ENCODE data around the gene MRPS10. TPM values are rescaled to one million over a fixed set of nuclear protein-coding genes. Genes with fewer than 3 reads are reported as not detected.
A peak's percentile ranks its signal among the peaks of the same experiment; 100 is the strongest.

The MRPS10 gene
- total and polyA plus RNA-seq, 10 of the 15 experiments (the other 5 are each of a cell fraction or from before 2014, with no cell fraction given): 28.5 to 83.3 (median 52.8) TPM

DNA sequence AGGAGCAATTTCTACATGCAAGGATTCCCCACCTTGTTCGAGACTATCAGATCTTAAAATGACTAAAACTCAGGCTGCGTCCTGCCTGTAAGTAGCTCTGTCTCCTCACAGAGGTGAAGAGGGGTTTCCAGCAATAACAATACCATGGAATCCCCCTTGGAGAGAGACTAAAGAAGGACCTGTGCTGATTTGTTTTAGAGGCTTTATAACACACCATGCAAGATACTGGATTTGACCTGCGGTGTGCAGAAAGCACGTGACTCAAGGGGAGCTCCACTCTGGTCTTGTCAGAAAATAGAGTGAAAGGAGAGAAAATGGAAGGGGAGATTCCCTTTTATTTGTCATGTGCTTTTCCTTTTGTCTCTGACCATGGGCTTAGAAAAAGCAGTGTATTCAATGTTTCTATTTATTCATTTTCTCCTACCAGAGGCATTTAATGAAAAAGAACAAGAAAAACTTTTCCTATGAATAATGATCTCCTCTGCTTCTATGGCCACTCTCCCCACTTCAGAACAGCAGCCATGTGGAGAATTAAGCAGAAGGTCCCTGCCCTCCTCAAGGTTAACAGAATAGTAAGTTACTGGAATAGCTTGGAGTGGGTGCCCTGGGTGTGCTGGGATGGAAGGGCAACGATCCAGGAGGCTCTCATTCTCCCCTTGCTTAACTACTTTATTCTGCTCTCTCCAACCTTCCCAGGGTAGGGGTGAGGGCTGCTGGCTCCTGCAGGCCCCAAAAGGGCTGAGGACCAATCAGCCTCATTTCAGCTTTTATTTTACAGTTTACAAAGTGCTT, 19.2 kb upstream of the MRPS10 start (continued):
- TF ChIP-seq EGR1 (IDR thresholded peaks at IDR 0.05; ENCODE audit: borderline replicate concordance in 1 of 2, low read depth in 2 of 2, low read length in 2 of 2) (no peak), JUNB (IDR thresholded peaks at IDR 0.05) (peak; percentile 61), ETV6 (conservative IDR thresholded peaks at IDR 0.05 in 1 of 2, IDR thresholded peaks at IDR 0.05 in 1 of 2; ENCODE audit: borderline replicate concordance in 1 of 2, low read depth in 1 of 2) (no peak), FOXM1 (IDR thresholded peaks at IDR 0.05; ENCODE audit: low read depth, low read length) (peak; percentile 43; the same call in 1 of the 2 replicates), RBBP5 (conservative IDR thresholded peaks at IDR 0.05) (no peak), RB1 (IDR thresholded peaks at IDR 0.05; ENCODE audit: borderline replicate concordance) (no peak), NRF1 (conservative IDR thresholded peaks at IDR 0.05; ENCODE audit: low read depth, low read length) (no peak), SUZ12 (IDR thresholded peaks at IDR 0.05; ENCODE audit: unreplicated experiment) (no peak), LARP7 (IDR thresholded peaks at IDR 0.05) (no peak), RAD21 (IDR thresholded peaks at IDR 0.05; ENCODE audit: insufficient read depth, low read depth, low read length) (peak; percentile 10; the same call in 1 of the 2 replicates), MEF2A (IDR thresholded peaks at IDR 0.05; ENCODE audit: insufficient read depth, low read depth, low read length) (0 out of 2 replicates have a peak, but pooled peaks have one; percentile 24), HDGF (IDR thresholded peaks at IDR 0.05) (no peak), PML (IDR thresholded peaks at IDR 0.05; ENCODE audit: low read length) (no peak)
- TF ChIP-seq, protein P1, sequence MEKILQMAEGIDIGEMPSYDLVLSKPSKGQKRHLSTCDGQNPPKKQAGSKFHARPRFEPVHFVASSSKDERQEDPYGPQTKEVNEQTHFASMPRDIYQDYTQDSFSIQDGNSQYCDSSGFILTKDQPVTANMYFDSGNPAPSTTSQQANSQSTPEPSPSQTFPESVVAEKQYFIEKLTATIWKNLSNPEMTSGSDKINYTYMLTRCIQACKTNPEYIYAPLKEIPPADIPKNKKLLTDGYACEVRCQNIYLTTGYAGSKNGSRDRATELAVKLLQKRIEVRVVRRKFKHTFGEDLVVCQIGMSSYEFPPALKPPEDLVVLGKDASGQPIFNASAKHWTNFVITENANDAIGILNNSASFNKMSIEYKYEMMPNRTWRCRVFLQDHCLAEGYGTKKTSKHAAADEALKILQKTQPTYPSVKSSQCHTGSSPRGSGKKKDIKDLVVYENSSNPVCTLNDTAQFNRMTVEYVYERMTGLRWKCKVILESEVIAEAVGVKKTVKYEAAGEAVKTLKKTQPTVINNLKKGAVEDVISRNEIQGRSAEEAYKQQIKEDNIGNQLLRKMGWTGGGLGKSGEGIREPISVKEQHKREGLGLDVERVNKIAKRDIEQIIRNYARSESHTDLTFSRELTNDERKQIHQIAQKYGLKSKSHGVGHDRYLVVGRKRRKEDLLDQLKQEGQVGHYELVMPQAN (conservative IDR thresholded peaks at IDR 0.05): no peak
- TF ChIP-seq, protein P2, sequence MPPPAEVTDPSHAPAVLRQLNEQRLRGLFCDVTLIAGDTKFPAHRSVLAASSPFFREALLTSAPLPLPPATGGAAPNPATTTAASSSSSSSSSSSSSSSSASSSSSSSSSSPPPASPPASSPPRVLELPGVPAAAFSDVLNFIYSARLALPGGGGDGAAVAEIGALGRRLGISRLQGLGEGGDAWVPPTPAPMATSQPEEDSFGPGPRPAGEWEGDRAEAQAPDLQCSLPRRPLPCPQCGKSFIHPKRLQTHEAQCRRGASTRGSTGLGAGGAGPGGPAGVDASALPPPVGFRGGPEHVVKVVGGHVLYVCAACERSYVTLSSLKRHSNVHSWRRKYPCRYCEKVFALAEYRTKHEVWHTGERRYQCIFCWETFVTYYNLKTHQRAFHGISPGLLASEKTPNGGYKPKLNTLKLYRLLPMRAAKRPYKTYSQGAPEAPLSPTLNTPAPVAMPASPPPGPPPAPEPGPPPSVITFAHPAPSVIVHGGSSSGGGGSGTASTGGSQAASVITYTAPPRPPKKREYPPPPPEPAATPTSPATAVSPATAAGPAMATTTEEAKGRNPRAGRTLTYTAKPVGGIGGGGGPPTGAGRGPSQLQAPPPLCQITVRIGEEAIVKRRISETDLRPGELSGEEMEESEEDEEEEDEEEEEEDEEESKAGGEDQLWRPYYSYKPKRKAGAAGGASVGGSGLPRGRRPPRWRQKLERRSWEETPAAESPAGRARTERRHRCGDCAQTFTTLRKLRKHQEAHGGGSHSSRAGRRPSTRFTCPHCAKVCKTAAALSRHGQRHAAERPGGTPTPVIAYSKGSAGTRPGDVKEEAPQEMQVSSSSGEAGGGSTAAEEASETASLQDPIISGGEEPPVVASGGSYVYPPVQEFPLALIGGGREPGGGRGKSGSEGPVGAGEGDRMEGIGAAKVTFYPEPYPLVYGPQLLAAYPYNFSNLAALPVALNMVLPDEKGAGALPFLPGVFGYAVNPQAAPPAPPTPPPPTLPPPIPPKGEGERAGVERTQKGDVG (CRISPR knock-in tag; IDR thresholded peaks at IDR 0.05): 0 out of 2 replicates have a peak, but pooled peaks have one; percentile 47
- TF ChIP-seq, protein P3, sequence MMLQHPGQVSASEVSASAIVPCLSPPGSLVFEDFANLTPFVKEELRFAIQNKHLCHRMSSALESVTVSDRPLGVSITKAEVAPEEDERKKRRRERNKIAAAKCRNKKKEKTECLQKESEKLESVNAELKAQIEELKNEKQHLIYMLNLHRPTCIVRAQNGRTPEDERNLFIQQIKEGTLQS (IDR thresholded peaks at IDR 0.05; ENCODE audit: borderline replicate concordance, extremely low read depth, low read depth, low read length): no peak
- TF ChIP-seq, protein P4, sequence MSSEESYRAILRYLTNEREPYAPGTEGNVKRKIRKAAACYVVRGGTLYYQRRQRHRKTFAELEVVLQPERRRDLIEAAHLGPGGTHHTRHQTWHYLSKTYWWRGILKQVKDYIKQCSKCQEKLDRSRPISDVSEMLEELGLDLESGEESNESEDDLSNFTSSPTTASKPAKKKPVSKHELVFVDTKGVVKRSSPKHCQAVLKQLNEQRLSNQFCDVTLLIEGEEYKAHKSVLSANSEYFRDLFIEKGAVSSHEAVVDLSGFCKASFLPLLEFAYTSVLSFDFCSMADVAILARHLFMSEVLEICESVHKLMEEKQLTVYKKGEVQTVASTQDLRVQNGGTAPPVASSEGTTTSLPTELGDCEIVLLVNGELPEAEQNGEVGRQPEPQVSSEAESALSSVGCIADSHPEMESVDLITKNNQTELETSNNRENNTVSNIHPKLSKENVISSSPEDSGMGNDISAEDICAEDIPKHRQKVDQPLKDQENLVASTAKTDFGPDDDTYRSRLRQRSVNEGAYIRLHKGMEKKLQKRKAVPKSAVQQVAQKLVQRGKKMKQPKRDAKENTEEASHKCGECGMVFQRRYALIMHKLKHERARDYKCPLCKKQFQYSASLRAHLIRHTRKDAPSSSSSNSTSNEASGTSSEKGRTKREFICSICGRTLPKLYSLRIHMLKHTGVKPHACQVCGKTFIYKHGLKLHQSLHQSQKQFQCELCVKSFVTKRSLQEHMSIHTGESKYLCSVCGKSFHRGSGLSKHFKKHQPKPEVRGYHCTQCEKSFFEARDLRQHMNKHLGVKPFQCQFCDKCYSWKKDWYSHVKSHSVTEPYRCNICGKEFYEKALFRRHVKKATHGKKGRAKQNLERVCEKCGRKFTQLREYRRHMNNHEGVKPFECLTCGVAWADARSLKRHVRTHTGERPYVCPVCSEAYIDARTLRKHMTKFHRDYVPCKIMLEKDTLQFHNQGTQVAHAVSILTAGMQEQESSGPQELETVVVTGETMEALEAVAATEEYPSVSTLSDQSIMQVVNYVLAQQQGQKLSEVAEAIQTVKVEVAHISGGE (CRISPR knock-in tag; IDR thresholded peaks at IDR 0.05): no peak
- TF ChIP-seq, protein P5, sequence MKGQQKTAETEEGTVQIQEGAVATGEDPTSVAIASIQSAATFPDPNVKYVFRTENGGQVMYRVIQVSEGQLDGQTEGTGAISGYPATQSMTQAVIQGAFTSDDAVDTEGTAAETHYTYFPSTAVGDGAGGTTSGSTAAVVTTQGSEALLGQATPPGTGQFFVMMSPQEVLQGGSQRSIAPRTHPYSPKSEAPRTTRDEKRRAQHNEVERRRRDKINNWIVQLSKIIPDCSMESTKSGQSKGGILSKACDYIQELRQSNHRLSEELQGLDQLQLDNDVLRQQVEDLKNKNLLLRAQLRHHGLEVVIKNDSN (IDR thresholded peaks at IDR 0.05; ENCODE audit: borderline replicate concordance, extremely low read length, insufficient read depth, low read depth, low read length): peak; percentile 56

All from GM12878 (cell line).